Activated gamma-delta T cell treated with Interleukin-2 at 50 U/mL for 16 hours (primary cell): Measurements from ENCODE around the gene DMBT1.

Experiments
- DNase-seq: peaks from one replicate; pipeline ENCODE4 v3.0.0-alpha.2; 2020

The DMBT1 gene

GRCh38 chr10:122674781-122675180 is 114.2 kb downstream of the DMBT1 start:
- no peak for DNase-seq

- DNase-seq: no peak
Measured at GRCh38 chr10:122675278-122675677, 114.7 kb downstream of the DMBT1 start.

- DNase-seq: no peak
Measured at GRCh38 chr10:122678266-122678665, 117.7 kb downstream of the DMBT1 start.

GRCh38 chr10:122682522-122682921 is 122.0 kb downstream of the DMBT1 start:
- DNase-seq: no peak

GRCh38 chr10:122688293-122688989 is 127.9 kb downstream of the DMBT1 start:
- no peak for DNase-seq

- DNase-seq: no peak
Measured at GRCh38 chr10:122689146-122689820, 128.7 kb downstream of the DMBT1 start.

GRCh38 chr10:122692744-122693143 is 132.2 kb downstream of the DMBT1 start:
- no peak for DNase-seq
